Central memory CD4-positive, alpha-beta T cell (primary cell): ENCODE data around the gene PCDH12.
"Not testable (repeated sequence)": the region's sequence is repeated elsewhere in the genome, so short reads cannot be mapped to it uniquely, and the experiment has no call there.

ENCODE experiments used
- DNase-seq: peaks from one replicate; pipeline ENCODE4 v3.0.0; 2022

PCDH12 gene

GRCh38 chr5:141935538-141935937, 22.5 kb downstream of the PCDH12 start:
- DNase-seq = no peak

GRCh38 chr5:141934099-141934844, 23.7 kb downstream of the PCDH12 start:
- no peak for DNase-seq

DNA sequence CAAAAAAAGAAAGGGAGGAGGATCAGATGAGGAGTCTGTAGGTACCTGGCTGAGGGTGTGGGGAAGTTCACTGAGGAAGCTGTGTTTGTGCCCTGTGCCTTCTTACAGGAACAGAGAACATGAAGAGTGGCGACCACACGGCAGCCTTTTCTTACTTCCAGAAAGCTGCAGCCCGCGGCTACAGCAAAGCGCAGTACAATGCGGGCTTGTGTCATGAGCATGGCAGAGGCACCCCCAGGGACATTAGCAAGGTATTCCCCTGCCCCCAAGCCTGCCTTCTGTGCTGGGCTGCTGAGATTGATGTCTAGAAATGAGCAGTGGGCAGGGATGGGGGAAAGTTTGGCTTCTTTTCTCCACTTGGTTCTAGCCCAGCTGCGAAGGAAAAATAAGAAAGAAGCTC, 24.9 kb downstream of the PCDH12 start:
- no peak for DNase-seq

DNA sequence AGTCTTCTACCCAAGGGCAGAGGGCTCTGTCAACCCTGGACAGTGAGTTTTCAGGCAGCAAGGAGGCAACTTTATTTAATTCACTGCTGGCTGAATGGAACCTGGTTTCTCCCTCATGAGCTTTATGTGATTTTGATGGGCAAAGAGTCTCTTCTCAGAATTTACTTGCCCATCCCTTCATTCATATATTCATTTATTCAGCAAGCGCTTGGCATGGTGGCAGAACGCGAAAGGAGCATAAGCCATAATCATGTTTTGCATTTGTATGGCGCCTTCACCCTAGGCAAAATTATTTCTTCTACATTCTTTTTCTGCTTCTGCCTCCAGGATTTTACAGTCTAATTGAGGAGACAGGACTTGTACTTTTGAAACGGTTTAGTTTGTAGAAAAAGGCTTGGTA, 26.3 kb downstream of the PCDH12 start:
- DNase-seq = no peak

DNA sequence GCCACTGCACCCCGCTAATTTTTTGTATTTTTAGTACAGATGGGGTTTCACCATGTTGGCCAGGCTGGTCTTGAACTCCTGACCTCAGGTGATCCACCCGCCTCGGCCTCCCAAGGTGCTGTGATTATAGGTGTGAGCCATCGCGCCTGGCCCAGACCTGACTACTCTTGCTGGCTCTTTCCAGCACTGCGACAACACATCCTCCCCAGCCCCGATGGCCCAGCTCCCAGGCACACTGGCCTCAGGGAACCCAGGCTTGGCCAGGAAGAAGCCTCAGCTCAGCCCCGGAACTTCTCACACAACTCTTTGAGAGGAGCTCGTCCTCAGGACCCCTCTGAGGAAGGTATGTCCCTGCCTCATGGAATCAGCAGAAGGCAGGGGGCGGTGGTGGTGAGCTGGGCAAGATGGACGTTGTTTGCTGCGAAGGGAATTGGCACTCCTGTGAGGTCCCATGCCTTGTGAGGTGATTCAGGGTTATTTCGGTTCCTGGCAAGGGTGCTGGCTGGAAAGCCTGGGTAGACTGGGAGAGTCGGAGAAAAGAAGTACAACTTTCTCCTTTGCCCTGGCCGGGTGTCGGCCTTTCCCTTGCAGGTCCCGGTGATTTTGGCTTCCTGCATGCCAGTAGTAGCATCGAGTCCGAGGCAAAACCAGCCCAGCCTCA, 28.5 kb downstream of the PCDH12 start:
- no peak for DNase-seq

- no peak for DNase-seq
These were observed 30.0 kb downstream of the PCDH12 start for GRCh38 chr5:141928051-141928450.

- DNase-seq = no peak
These were observed 31.6 kb downstream of the PCDH12 start for GRCh38 chr5:141926434-141926833.

DNA sequence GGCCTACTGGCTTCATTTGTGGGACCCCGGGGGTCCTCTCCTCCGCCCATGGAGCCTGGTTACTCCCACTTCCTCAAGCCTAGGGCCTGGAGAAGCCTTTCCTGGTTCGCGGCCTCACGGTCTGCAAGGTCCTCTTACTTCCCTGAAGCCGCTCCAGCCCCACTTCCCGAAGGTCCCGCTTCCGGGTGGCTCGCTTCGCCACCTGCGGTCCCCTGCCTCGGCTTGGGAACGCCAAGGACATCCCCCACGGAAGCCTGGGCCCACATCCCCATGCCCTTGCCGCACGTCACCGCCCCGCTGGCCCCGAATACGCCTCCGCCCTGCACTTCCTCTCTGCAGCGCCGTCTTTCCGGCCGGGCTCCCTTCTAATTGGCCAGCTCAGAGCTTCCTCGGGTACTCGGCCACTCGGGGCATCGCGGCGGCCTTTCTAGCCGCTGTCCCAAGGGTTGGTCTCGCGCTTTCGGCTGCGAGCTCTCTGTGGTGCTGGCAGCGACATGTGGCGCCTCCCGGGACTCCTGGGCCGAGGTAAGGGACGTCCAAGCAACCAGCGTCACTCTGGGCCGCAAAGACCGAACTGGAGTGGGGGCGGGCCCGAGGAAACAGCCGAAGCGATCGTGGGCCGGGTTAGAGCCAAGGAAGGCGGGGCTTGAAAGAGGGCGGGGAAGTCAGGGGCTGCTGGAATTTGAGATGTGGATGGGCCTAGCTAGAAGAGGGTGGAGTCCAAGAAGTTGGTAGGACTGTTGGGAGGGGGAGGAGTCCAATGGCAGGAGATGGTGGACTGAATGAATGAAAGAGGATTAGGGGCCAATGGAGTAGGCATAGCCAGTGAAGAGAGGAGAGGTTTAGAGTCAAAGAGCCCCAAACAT, 34.3 kb downstream of the PCDH12 start, which contains the start of gene DELE1:
Gene DELE1, plus strand, starts transcription at position 424 of the 866 bp plus-strand sequence. Its CDS starts 71 bp downstream, at position 495.
- peak; percentile 89 for DNase-seq

DNA sequence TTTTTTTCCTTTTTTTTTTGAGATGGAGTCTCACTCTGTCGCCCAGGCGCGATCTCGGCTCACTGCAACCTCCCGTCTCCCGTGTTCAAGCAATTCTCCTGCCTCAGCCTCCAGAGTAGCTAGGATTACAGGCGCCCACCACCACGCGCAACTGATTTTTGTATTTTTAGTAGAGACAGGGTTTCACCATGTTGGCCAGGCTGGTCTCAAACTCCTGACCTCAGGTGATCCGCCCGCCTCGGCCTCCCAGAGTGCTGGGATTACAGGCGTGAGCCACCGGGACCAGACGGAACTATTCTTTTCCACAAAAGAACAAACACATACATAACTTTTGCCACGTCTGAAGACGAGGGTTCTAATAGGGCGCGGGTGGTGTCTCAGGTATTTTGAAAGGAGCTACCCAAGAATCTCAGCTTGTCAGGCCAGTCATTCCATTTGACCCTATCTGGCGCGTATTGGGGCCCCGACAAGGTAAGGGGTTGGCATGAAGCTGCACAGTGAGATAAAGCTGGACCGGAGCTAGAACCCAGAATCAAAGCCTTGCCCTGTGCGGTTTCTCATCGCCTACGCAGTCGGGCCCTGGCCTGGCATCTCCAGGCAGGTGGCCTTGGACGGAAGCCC, 35.1 kb downstream of the PCDH12 start:
- not testable (repeated sequence) for DNase-seq

DNA sequence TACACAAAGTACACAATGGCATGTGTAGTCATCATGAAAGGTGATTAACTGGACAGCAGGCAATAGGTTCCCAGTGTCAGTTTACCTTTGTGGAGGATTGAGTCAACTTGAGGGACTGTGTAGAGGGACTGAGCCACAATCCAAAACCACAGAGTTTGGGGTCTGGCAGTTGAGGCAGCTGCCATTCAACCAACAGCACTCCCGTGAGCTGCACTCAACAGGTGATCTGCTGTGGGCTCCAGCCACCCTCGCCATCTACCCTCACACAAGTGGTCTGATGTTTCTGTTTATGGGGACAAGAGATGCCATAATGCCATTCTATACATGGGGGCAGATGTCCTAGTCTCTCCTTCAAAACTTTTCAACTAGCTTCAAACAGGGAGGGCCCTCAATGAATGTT, 37.2 kb downstream of the PCDH12 start:
- no peak for DNase-seq

GRCh38 chr5:141919218-141920119, 38.5 kb downstream of the PCDH12 start:
- no peak for DNase-seq

GRCh38 chr5:141917760-141918159, 40.2 kb downstream of the PCDH12 start:
- no peak for DNase-seq

DNA sequence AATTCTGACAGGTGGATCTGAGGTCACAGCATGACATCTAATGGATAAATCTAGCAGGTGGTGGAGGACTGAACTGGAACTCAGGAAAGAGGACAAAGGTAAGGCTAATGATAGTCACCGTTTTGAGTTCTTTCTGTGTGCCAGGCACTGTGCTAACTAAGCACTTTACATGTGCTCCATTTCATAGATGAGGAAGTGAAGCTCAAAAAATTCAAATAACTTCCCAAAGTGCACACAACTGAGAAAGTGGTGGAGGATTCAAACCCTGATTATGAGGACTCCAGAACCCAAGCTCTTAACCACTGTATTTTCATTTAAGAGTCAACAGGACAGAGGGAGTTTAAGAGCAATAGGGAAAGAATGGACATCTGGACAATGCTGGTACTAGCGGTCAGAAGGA, 41.5 kb downstream of the PCDH12 start:
- no peak for DNase-seq

- DNase-seq = no peak
These were observed 42.1 kb downstream of the PCDH12 start for GRCh38 chr5:141915881-141916336.

DNA sequence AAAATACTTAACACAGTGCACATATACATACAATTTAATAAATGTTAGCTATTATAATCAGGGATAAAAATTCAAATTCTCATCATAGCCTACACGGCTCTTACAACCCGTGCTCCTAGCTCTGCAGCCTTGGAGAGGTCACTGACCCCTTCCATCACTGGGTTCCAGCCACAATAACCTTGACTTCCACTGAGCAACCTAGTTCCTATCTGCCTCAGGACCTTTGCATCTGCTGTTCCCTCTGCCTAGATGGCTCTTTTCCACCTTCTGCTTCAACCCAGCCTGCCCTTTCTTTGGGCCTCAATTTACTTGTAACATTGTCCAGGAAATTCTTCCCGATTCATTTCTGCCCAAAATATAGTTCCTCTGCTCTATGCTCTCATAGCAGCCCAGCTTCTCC, 43.2 kb downstream of the PCDH12 start:
- DNase-seq = no peak

DNA sequence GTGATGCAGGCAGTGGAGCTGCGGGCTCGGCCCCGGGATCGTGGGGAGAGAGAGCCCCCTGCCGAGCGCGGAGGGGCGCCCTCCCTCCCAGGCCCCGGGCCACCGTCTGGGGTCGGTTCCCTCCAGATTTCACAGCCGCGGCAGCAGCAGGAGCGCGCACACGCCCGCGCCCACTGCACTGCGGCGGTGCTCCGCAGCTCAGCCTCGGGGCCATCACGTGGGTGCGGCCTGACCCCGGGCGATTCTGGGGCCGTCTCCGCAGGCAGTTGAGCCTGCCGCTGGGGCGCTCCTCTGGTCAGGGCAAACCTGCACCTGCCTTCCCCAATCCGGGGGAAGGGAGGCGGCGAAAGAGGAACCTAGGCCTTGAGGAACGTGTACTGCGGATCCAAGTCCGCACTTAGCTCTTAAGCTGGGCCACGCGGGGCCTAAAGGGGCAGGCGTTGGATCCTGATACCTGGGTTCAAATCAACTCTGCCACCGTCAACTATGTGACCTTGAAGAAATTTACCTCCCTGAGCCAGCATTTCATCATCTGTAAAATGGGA, 43.7 kb downstream of the PCDH12 start:
- no peak for DNase-seq

GRCh38 chr5:141913560-141914198, 44.3 kb downstream of the PCDH12 start:
- DNase-seq = no peak

DNA sequence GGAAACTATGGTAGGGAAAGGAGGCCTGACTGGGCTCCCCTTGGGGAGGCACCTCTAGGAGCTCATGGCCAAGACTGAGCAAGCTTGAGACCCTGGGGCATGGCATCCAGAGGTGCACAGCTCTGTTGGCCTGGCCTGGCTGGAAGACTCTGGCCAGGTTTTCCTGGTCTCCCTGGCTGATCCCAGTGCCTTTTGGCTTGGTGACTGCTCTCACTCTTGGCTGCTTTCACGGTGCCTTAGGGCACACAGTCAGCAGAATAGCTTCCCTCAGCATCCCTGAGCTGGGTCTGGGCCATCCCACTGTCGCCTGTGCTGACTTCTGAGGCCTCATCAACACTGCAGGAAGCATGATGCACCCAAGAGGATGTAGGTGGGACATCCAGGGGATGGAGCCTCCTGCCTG, 47.7 kb downstream of the PCDH12 start:
- DNase-seq = no peak

- no peak for DNase-seq
These were observed 48.8 kb downstream of the PCDH12 start for GRCh38 chr5:141909212-141909611.

GRCh38 chr5:141908796-141909195, 49.2 kb downstream of the PCDH12 start:
- DNase-seq = no peak

DNA sequence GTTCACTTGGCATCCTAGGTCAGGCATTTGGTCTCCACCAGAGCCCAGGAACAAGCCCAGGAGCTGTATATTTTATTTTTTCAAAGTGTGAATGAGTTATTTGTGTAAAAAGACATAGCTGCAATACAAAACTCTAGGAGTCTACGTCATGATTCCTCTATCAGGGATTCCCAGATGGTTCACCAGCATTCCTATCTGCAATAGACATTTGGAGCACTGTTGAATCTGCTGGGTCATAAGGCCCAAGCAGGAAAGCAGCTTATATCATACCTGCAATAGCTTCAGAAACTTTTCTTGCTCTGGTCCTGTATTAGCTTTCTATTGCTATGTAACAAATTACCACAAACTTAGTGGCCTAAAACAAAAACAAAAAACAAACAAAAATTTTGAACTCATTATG, 51.0 kb downstream of the PCDH12 start:
- no peak for DNase-seq
